ENCODE data around the gene AKT1S1. TPM values are rescaled to one million over a fixed set of nuclear protein-coding genes. Genes with fewer than 3 reads are reported as not detected.

Gene AKT1S1
- total RNA-seq, 1 donor from 2014 or later = 29.4 TPM

DNA sequence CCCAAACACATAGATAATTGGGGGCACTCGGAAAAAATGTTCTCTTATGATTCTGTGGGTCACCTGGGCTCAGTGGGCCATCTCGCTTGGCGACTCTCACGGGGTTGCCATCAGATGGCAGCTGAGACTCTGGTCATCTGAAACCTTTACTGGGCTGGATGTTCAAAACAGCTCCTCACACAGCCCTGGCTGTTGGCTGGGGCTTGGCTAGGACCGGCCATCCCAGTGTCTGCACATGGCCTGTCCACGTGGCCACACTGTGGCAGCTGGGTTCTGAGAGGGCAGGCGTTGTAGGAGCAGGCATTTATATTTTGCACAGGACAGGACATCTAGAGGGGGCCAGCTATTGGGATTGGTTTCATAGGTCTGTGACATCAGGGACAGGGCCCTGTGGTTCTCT, 43.6 kb downstream of the AKT1S1 start:
- no peak for TF ChIP-seq CTCF (IDR thresholded peaks at IDR 0.05)
- intact Hi-C loops (cut with DNase I) = no loop called here
- DNase-seq (no peak), ATAC-seq (no peak)
- Histone ChIP-seq H3K9me3 (no peaks in the 10 kb centered on the region), H3K27ac (no peak overlapping the region), H3K36me3 (peaks cover 79% of the 10 kb centered on the region), H3K4me1 (no peaks in the 10 kb centered on the region), H3K27me3 (no peaks in the 10 kb centered on the region), H3K4me3 (no peak overlapping the region)

DNA sequence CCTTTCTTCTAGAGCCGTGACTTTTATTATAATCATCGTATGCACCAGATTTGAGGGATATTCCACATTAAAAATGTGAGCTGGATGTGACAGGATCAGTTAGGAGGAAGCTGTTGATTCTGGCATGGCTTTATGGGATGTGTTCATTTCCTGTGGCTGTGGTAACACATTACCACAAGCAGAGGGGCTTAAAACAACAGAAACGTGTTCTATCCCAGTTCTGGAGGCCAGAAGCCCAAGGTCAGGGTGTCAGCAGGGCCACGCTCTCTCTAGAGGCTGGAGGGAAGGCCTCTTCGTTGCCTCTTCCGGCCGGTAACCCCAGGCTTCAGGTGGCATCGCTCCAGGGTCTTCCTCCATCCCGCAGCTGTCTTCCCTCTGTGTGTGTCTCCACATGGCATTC, 44.6 kb downstream of the AKT1S1 start:
- no peak overlapping the region for H3K27ac ChIP-seq
- H3K4me1 ChIP-seq = no peaks in the 10 kb centered on the region
- no peaks in the 10 kb centered on the region for H3K9me3 ChIP-seq
- peaks cover 85% of the 10 kb centered on the region for H3K36me3 ChIP-seq
- H3K27me3 ChIP-seq = no peaks in the 10 kb centered on the region
- no peak for ATAC-seq
- DNase-seq = no peak
- H3K4me3 ChIP-seq = no peak overlapping the region
- intact Hi-C loops (cut with DNase I) = no loop called here
- no peak for TF ChIP-seq CTCF (IDR thresholded peaks at IDR 0.05)

DNA sequence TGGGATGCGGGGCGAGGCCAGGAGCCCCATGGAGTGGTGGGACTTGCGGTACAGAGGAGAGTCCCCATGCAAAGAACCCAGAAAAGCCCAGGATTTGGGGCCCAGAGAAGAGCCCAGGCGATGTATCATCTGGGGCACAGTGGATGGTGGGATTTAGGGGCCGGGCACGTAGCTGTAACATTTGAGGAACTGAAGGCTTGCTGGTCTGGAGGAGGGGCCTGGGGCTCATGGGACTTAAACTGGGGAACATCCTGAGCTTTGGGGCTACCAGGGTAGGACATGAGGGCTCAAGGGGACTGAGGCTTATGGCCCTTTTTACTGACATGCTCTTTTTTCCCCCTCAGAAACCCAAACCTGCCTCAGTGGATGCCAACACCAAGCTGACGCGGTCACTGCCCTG, 45.6 kb downstream of the AKT1S1 start:
- Histone ChIP-seq H3K36me3 (peaks cover 84% of the 10 kb centered on the region), H3K27ac (no peak overlapping the region), H3K27me3 (no peaks in the 10 kb centered on the region), H3K4me1 (no peaks in the 10 kb centered on the region), H3K9me3 (no peaks in the 10 kb centered on the region), H3K4me3 (no peak overlapping the region)
- intact Hi-C loops (cut with DNase I) = no loop called here
- TF ChIP-seq CTCF (IDR thresholded peaks at IDR 0.05) = no peak
- DNase-seq = no peak
- no peak for ATAC-seq

- no peak for TF ChIP-seq CTCF (IDR thresholded peaks at IDR 0.05)
- Histone ChIP-seq H3K4me3 (no peak overlapping the region), H3K27me3 (no peaks in the 10 kb centered on the region), H3K27ac (no peak overlapping the region), H3K36me3 (peaks cover 76% of the 10 kb centered on the region), H3K9me3 (no peaks in the 10 kb centered on the region), H3K4me1 (no peaks in the 10 kb centered on the region)
- ATAC-seq (no peak), DNase-seq (no peak)
- intact Hi-C loops (cut with DNase I) = no loop called here
Observed at GRCh38 chr19:49830766-49831165, 46.4 kb downstream of the AKT1S1 start.

GRCh38 chr19:49829721-49830120, 47.4 kb downstream of the AKT1S1 start:
- Histone ChIP-seq H3K9me3 (no peaks in the 10 kb centered on the region), H3K4me3 (no peak overlapping the region), H3K36me3 (peaks cover 65% of the 10 kb centered on the region), H3K27ac (no peak overlapping the region), H3K27me3 (no peaks in the 10 kb centered on the region), H3K4me1 (no peaks in the 10 kb centered on the region)
- TF ChIP-seq CTCF (IDR thresholded peaks at IDR 0.05) = no peak
- ATAC-seq (no peak), DNase-seq (no peak)
- intact Hi-C loops (cut with DNase I) = no loop called here

GRCh38 chr19:49829200-49829599, 48.0 kb downstream of the AKT1S1 start:
- H3K4me3 ChIP-seq = no peak overlapping the region
- H3K27me3 ChIP-seq = no peaks in the 10 kb centered on the region
- intact Hi-C loops (cut with DNase I) = no loop called here
- peaks cover 62% of the 10 kb centered on the region for H3K36me3 ChIP-seq
- H3K9me3 ChIP-seq = no peaks in the 10 kb centered on the region
- H3K27ac ChIP-seq = no peak overlapping the region
- DNase-seq = no peak
- H3K4me1 ChIP-seq = no peaks in the 10 kb centered on the region
- no peak for TF ChIP-seq CTCF (IDR thresholded peaks at IDR 0.05)
- no peak for ATAC-seq
